HepG2 (cell line): ENCODE measurements around the gene UBR7. TPM values are rescaled to one million over a fixed set of nuclear protein-coding genes. Genes with fewer than 3 reads are reported as not detected.
A peak's percentile ranks its signal among the peaks of the same experiment; 100 is the strongest.

ENCODE experiments used
- GRHL1 ChIP-seq: sonication (generic); formaldehyde crosslinking; conservative IDR thresholded peaks from 2 replicates; pipeline ENCODE4 v1.8.0; 2022; ENCODE audit warnings: missing genetic modification reagents
- HMGXB3 ChIP-seq: sonication (generic); formaldehyde crosslinking; IDR thresholded peaks from 2 replicates; pipeline ENCODE4 v1.4.0; 2020; ENCODE audit warnings: missing genetic modification reagents, borderline replicate concordance
- PRDM15 ChIP-seq: sonication (generic); formaldehyde crosslinking; IDR thresholded peaks from 2 replicates; pipeline ENCODE4 v1.4.0; 2020; ENCODE audit warnings: missing genetic modification reagents
- SSRP1 ChIP-seq: IDR thresholded peaks from 2 replicates; pipeline ENCODE4 v1.6.1; 2016; ENCODE audit warnings: control low read depth
- STAT6 ChIP-seq: sonication (generic); formaldehyde crosslinking; IDR thresholded peaks from 2 replicates; pipeline ENCODE4 v1.4.0; 2020; ENCODE audit warnings: missing genetic modification reagents, mild to moderate bottlenecking, borderline replicate concordance
- TEAD2 ChIP-seq: sonication (generic); formaldehyde crosslinking; IDR thresholded peaks from 2 replicates; pipeline ENCODE4 v1.9.0; 2021; ENCODE audit warnings: missing genetic modification reagents
- ZNF362 ChIP-seq: sonication (generic); formaldehyde crosslinking; IDR thresholded peaks from 2 replicates; pipeline ENCODE4 v1.4.0; 2020; ENCODE audit warnings: missing genetic modification reagents, mild to moderate bottlenecking, borderline replicate concordance
- ZNF574 ChIP-seq: sonication (generic); formaldehyde crosslinking; IDR thresholded peaks from 2 replicates; pipeline ENCODE4 v1.4.0; 2020; ENCODE audit warnings: missing genetic modification reagents
- ZNF577 ChIP-seq: sonication (generic); formaldehyde crosslinking; IDR thresholded peaks from 2 replicates; pipeline ENCODE4 v1.4.0; 2020; ENCODE audit warnings: mild to moderate bottlenecking, low read depth, missing genetic modification reagents, borderline replicate concordance
- ZSCAN9 ChIP-seq: IDR thresholded peaks from 2 replicates; pipeline ENCODE4 v1.6.1; 2016; ENCODE audit warnings: borderline replicate concordance
- polyA plus RNA-seq, 8 experiments: library from polyadenylated mRNA; depleted of rRNA in 3 of 8; stranded (reverse) in 7 of 8; unstranded in 1 of 8; fragments of >200 nt; fragmentation: Illumina TruSeq in 4 of 8; extraction: Trizol in 4 of 8; gene quantifications; 2 replicates each; pipeline versions ENCODE4 v1.2.1 to v1.2.3, GENCODE V29; 2011 to 2016; ENCODE audit warnings: low read depth in 4 of 8, missing spikeins in 1 of 8, mixed read lengths in 1 of 8; ENCODE audit not compliant: insufficient read depth in 1 of 8
- total RNA-seq, 5 experiments: library from RNA; depleted of rRNA; stranded (reverse); fragments of >200 nt; fragmentation: Illumina TruSeq; extraction: Trizol; gene quantifications; 2 replicates each; pipeline ENCODE4 v1.2.3, GENCODE V29; 2016; ENCODE audit warnings: low read depth in 1 of 5

The UBR7 gene
- total and polyA plus RNA-seq, 2 of the 13 experiments (the other 11 are each of a cell fraction or from before 2014, with no cell fraction given): 11.0 to 19.7 TPM

- TF ChIP-seq STAT6 (CRISPR knock-in tag) (no peak; the same call in 1 of the 2 replicates), ZNF577 (no peak), ZNF574 (peak; percentile 87), PRDM15 (CRISPR knock-in tag) (peak; percentile 32; the same call in 1 of the 2 replicates), TEAD2 (CRISPR knock-in tag) (no peak), SSRP1 (CRISPR knock-in tag) (no peak), GRHL1 (CRISPR knock-in tag) (no peak), ZSCAN9 (CRISPR knock-in tag) (no peak), HMGXB3 (CRISPR knock-in tag) (no peak; the same call in 1 of the 2 replicates), ZNF362 (CRISPR knock-in tag) (no peak; the same call in 1 of the 2 replicates)
Observed at GRCh38 chr14:93206793-93207467, at the start of gene UBR7, which contains the start of gene GON7 (continued).
